GM12873 (cell line): ENCODE data around the gene TMEM239.

Source experiments
- TF ChIP-seq, protein P1 (sequence below): IDR thresholded peaks from 2 replicates; pipeline ENCODE4 v1.5.1; 2012; ENCODE audit warnings: low read depth, mild to moderate bottlenecking, moderate library complexity, low read length, control low read depth; ENCODE audit not compliant: insufficient read depth; ENCODE audit errors: missing control alignments

TMEM239 gene

DNA sequence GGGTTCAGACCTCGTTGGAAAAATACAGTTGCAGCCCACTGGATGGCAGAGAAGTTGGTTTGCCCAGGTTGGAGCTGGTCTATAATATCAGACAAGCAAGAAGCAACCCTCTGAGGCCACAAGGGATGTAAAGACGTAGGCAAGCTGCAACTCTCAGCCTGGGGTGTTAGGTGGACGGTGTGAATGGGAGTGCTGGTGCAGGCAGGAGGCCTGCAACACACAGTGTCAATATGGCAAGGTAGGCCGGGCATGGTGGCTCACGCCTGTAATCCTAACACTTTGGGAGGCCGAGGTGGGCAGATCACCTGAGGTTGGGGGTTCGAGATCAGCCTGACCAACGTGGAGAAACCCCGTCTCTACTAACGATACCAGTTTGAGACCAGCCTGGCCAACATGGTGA is 34.9 kb downstream of the TMEM239 start:
- TF ChIP-seq, protein P1, sequence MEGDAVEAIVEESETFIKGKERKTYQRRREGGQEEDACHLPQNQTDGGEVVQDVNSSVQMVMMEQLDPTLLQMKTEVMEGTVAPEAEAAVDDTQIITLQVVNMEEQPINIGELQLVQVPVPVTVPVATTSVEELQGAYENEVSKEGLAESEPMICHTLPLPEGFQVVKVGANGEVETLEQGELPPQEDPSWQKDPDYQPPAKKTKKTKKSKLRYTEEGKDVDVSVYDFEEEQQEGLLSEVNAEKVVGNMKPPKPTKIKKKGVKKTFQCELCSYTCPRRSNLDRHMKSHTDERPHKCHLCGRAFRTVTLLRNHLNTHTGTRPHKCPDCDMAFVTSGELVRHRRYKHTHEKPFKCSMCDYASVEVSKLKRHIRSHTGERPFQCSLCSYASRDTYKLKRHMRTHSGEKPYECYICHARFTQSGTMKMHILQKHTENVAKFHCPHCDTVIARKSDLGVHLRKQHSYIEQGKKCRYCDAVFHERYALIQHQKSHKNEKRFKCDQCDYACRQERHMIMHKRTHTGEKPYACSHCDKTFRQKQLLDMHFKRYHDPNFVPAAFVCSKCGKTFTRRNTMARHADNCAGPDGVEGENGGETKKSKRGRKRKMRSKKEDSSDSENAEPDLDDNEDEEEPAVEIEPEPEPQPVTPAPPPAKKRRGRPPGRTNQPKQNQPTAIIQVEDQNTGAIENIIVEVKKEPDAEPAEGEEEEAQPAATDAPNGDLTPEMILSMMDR, result no peak

- TF ChIP-seq, protein P1, result no peak
These were observed 42.4 kb downstream of the TMEM239 start for GRCh38 chr20:2858591-2858990.

- TF ChIP-seq, protein P1, result no peak
These were observed 43.4 kb downstream of the TMEM239 start for GRCh38 chr20:2859330-2860121.

DNA sequence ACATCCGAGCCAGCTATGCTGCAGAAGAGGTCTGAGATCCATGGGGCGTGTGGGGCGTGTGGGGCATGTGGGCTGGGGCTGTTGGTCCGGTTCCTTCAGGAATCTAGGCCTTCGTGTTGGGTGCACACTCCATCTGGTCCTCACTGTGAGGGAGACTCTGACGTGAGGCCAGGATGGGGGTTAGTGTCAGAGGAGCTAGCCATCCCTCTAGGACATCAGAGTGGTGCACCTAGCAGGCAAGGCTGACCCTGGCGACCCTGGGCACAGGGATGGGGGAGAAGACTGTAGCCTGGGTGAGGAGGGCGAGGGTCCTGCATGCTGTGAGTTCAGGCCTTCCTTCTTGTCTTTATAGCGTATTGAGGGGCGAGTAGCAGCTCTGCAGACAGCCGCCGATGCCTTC is 48.5 kb downstream of the TMEM239 start:
- TF ChIP-seq, protein P1, result no peak

- TF ChIP-seq, protein P1, result no peak
These were observed 48.9 kb downstream of the TMEM239 start for GRCh38 chr20:2865101-2865500.

DNA sequence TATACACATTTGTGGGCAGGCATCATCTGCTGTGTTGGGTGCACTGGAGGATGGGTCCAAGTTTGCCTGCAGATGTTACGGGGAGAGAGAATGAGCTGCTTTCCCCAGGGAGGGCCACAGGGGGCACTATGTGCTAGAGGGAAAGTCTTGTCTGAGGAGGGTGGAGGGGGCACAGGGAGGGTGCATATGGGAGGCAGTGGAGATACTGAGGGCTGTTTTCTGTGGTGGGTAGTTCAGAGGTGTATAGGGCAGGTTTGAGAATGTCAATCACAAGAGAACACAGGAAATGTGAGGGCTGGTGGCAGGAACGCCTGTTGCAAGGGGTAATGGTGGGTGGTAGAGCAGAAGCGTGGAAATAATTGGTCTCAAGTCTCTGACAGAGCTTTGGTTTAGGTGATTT is 49.5 kb downstream of the TMEM239 start:
- TF ChIP-seq, protein P1, result peak; percentile 21

- TF ChIP-seq, protein P1, result no peak
These were observed 50.1 kb downstream of the TMEM239 start for GRCh38 chr20:2866236-2866635.
